Stomach (tissue), 4 donors: ENCODE measurements around the gene RBFOX1.

Experiments
- EP300 ChIP-seq: sonication (generic); formaldehyde crosslinking; IDR thresholded peaks from one replicate; pipeline ENCODE4 v1.6.1; 2017; ENCODE audit warnings: antibody characterized with exemption
- POLR2A ChIP-seq, 4 donors: fragments of 450-650 bp; IDR thresholded peaks; one replicate each; pipeline ENCODE4 v1.6.1; 2016; ENCODE audit warnings: antibody characterized with exemption in 4 of 4, control low read depth in 2 of 4, mild to moderate bottlenecking in 1 of 4, moderate library complexity in 1 of 4
- TF ChIP-seq, protein P1 (sequence below), 7 experiments: fragments of 450-650 bp in 4 of 7; fragments of 200-600 bp in 3 of 7; sonication (generic) in 3 of 7; IDR thresholded peaks; one replicate each; pipeline ENCODE4 v1.5.1; 2016 to 2019; ENCODE audit warnings: antibody characterized with exemption in 7 of 7, control low read depth in 2 of 7, mild to moderate bottlenecking in 1 of 7

DNA sequence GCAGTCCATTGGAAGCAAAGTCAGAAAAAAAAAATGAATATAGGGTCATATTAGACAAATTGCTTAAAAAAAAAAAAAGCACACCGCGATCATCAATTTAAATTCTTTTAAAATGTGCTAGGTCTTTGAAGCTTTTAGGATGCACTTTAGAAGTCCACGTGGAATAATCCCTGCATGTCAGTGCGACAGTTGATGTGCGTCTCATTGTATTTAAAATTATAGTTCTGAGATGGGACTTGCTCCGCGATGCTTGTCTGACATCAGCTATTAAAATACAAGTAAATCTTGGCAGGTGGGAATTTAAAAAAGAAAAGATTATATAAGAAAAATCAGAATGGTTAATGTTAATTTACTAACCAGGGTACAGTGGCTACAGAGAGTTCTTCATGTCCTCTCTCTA, 105.2 kb downstream of the RBFOX1 start:
- TF ChIP-seq, protein P1, sequence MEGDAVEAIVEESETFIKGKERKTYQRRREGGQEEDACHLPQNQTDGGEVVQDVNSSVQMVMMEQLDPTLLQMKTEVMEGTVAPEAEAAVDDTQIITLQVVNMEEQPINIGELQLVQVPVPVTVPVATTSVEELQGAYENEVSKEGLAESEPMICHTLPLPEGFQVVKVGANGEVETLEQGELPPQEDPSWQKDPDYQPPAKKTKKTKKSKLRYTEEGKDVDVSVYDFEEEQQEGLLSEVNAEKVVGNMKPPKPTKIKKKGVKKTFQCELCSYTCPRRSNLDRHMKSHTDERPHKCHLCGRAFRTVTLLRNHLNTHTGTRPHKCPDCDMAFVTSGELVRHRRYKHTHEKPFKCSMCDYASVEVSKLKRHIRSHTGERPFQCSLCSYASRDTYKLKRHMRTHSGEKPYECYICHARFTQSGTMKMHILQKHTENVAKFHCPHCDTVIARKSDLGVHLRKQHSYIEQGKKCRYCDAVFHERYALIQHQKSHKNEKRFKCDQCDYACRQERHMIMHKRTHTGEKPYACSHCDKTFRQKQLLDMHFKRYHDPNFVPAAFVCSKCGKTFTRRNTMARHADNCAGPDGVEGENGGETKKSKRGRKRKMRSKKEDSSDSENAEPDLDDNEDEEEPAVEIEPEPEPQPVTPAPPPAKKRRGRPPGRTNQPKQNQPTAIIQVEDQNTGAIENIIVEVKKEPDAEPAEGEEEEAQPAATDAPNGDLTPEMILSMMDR (IDR thresholded peaks at IDR 0.05) = no peak
- TF ChIP-seq POLR2A (IDR thresholded peaks at IDR 0.05) = no peak
- no peak for TF ChIP-seq EP300
